SIG-M5 treated with dmso at 0.1 percent for 504 hours (cell line): Measurements from ENCODE around the gene HACE1.
"Not testable (repeated sequence)": the region's sequence is repeated elsewhere in the genome, so short reads cannot be mapped to it uniquely, and the experiment has no call there.

Source experiments
- DNase-seq: peaks from one replicate; lab custom pipeline; 2025; ENCODE audit not compliant: unreplicated experiment; lab: John Stamatoyannopoulos, UW

HACE1 gene

GRCh38 chr6:104835782-104836181 is 23.9 kb downstream of the HACE1 start:
- no peak for DNase-seq

- no peak for DNase-seq
Observed at GRCh38 chr6:104829183-104829958, 30.3 kb downstream of the HACE1 start.

GRCh38 chr6:104828478-104828877 is 31.2 kb downstream of the HACE1 start:
- no peak for DNase-seq

- DNase-seq: not testable (repeated sequence)
Observed at GRCh38 chr6:104820820-104821219, 38.9 kb downstream of the HACE1 start.

GRCh38 chr6:104816125-104816524 is 43.6 kb downstream of the HACE1 start:
- DNase-seq: no peak

- no peak for DNase-seq
Observed at GRCh38 chr6:104814743-104815142, 45.0 kb downstream of the HACE1 start.

- no peak for DNase-seq
Observed at GRCh38 chr6:104813552-104813951, 46.2 kb downstream of the HACE1 start.

GRCh38 chr6:104809116-104809515 is 50.6 kb downstream of the HACE1 start:
- no peak for DNase-seq

- not testable (repeated sequence) for DNase-seq
Observed at GRCh38 chr6:104805335-104805734, 54.4 kb downstream of the HACE1 start.

GRCh38 chr6:104799134-104799657 is 60.5 kb downstream of the HACE1 start:
- peak; percentile 63 for DNase-seq

GRCh38 chr6:104796031-104796785 is 63.5 kb downstream of the HACE1 start:
- DNase-seq: no peak

- no peak for DNase-seq
Observed at GRCh38 chr6:104795363-104795762, 64.4 kb downstream of the HACE1 start.

GRCh38 chr6:104789770-104790190 is 69.9 kb downstream of the HACE1 start:
- peak; percentile 62 for DNase-seq

GRCh38 chr6:104788400-104788799 is 71.3 kb downstream of the HACE1 start:
- DNase-seq: peak; percentile 42

- no peak for DNase-seq
Observed at GRCh38 chr6:104787305-104787704, 72.4 kb downstream of the HACE1 start.

GRCh38 chr6:104784884-104785283 is 74.8 kb downstream of the HACE1 start:
- no peak for DNase-seq

- DNase-seq: peak; percentile 75
Observed at GRCh38 chr6:104771258-104771832, 88.4 kb downstream of the HACE1 start.

- DNase-seq: no peak
Observed at GRCh38 chr6:104768906-104769305, 90.8 kb downstream of the HACE1 start.

GRCh38 chr6:104766595-104766994 is 93.1 kb downstream of the HACE1 start:
- DNase-seq: no peak

GRCh38 chr6:104754788-104755409 is 104.8 kb downstream of the HACE1 start:
- DNase-seq: no peak

- DNase-seq: no peak
Observed at GRCh38 chr6:104753251-104753650, 106.5 kb downstream of the HACE1 start.
